Mesothelial cell of epicardium (in vitro differentiated cells): ENCODE data around the gene BMPR1A. TPM values are rescaled to one million over a fixed set of nuclear protein-coding genes. Genes with fewer than 3 reads are reported as not detected.

Source experiments
- DNase-seq, 2 experiments: peaks; one replicate each; pipeline ENCODE4 v3.0.0; 2021; ENCODE audit warnings: low spot score in 2 of 2; ENCODE audit not compliant: unreplicated experiment in 2 of 2
- H3K27ac Mint-ChIP-seq: 2 replicates; pipeline ENCODE4 v1.8.0; 2021; ENCODE audit warnings: mixed read lengths
- H3K27me3 Mint-ChIP-seq: 2 replicates; pipeline ENCODE4 v1.8.0; 2021; ENCODE audit warnings: low read depth, mixed read lengths
- H3K36me3 Mint-ChIP-seq: 2 replicates; pipeline ENCODE4 v1.8.0; 2021; ENCODE audit warnings: mixed read lengths
- H3K4me1 Mint-ChIP-seq: 2 replicates; pipeline ENCODE4 v1.8.0; 2021; ENCODE audit warnings: mixed read lengths
- H3K4me3 Mint-ChIP-seq: 2 replicates; pipeline ENCODE4 v1.8.0; 2021; ENCODE audit warnings: mild to moderate bottlenecking, moderate library complexity, mixed read lengths
- H3K9me3 Mint-ChIP-seq: 2 replicates; pipeline ENCODE4 v1.8.0; 2021; ENCODE audit warnings: mixed read lengths
- total RNA-seq: library from RNA; stranded (reverse); gene quantifications from 3 replicates; pipeline ENCODE4 v1.2.1, GENCODE V29; 2021
- TF ChIP-seq, protein P1 (sequence below): fragments of 200-600 bp; sonication (generic); IDR thresholded peaks from one replicate; pipeline ENCODE4 v1.5.0; 2021; ENCODE audit warnings: antibody characterized with exemption; ENCODE audit not compliant: unreplicated experiment

Gene BMPR1A
- total RNA-seq, result 96.1 to 106 TPM (median 100.0 TPM) in 3 replicates

DNA sequence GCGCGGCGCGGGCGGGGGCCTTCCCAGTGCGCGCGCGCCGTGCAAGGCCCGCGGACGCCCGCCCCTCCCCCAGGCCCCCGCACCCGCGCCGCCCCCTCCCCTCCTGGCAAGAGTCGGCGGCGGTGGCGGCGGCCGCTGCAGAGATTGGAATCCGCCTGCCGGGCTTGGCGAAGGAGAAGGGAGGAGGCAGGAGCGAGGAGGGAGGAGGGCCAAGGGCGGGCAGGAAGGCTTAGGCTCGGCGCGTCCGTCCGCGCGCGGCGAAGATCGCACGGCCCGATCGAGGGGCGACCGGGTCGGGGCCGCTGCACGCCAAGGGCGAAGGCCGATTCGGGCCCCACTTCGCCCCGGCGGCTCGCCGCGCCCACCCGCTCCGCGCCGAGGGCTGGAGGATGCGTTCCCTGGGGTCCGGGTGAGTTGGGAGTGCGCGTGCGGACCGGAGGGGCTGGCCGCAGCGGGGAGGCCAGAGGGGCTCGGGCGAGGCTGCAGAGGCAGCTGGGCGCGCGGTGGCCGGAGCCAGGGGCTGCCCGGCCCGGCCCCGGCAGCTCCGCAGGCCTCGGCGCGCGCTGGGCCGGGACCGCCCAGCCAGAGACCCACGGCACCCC is at the start of gene BMPR1A:
Gene BMPR1A, plus strand, starts transcription at position 109 of the 602 bp plus-strand sequence. CDS start 119,400 bp downstream, outside the sequence.
- Mint-ChIP-seq H3K36me3 (no peaks in the 10 kb centered on the region), H3K4me3 (peak within 1 kb of the TSS; percentile 96), H3K9me3 (no peaks in the 10 kb centered on the region), H3K27ac (peak within 1 kb of the TSS; percentile 99), H3K4me1 (peaks cover 62% of the 10 kb centered on the region), H3K27me3 (no peaks in the 10 kb centered on the region)
- no peak for DNase-seq
- TF ChIP-seq, protein P1, sequence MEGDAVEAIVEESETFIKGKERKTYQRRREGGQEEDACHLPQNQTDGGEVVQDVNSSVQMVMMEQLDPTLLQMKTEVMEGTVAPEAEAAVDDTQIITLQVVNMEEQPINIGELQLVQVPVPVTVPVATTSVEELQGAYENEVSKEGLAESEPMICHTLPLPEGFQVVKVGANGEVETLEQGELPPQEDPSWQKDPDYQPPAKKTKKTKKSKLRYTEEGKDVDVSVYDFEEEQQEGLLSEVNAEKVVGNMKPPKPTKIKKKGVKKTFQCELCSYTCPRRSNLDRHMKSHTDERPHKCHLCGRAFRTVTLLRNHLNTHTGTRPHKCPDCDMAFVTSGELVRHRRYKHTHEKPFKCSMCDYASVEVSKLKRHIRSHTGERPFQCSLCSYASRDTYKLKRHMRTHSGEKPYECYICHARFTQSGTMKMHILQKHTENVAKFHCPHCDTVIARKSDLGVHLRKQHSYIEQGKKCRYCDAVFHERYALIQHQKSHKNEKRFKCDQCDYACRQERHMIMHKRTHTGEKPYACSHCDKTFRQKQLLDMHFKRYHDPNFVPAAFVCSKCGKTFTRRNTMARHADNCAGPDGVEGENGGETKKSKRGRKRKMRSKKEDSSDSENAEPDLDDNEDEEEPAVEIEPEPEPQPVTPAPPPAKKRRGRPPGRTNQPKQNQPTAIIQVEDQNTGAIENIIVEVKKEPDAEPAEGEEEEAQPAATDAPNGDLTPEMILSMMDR, result no peak

DNA sequence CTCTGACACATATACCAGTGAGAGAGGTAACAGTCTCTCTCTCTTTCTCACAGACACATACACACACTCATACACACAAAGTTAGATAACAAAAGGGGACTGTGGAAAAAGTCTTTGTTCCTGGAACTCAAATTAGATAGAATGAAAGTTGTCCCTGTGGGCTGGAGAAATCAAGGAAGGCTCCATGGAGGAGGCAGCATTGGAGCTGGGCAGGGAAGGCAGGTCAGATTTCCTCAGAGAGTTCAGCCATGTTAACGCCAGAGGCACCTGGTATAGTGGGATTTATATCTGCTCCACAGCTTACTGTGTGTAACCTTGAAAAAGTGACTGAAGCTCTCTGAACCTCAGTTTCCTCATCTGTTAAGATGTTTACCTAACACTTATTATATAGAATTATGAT is 49.4 kb upstream of the BMPR1A start:
- H3K27me3 Mint-ChIP-seq, result no peaks in the 10 kb centered on the region
- no peaks in the 10 kb centered on the region for H3K36me3 Mint-ChIP-seq
- H3K4me3 Mint-ChIP-seq, result no peak overlapping the region
- H3K9me3 Mint-ChIP-seq, result no peaks in the 10 kb centered on the region
- DNase-seq, result no peak
- H3K4me1 Mint-ChIP-seq, result peaks cover 11% of the 10 kb centered on the region
- H3K27ac Mint-ChIP-seq, result no peak overlapping the region
- TF ChIP-seq, protein P1, result no peak

GRCh38 chr10:86707505-86707904 is 48.9 kb upstream of the BMPR1A start:
- H3K9me3 Mint-ChIP-seq, result no peaks in the 10 kb centered on the region
- H3K4me3 Mint-ChIP-seq, result no peak overlapping the region
- no peaks in the 10 kb centered on the region for H3K36me3 Mint-ChIP-seq
- no peak for DNase-seq
- H3K4me1 Mint-ChIP-seq, result peaks cover 15% of the 10 kb centered on the region
- H3K27ac Mint-ChIP-seq, result no peak overlapping the region
- TF ChIP-seq, protein P1, result no peak
- H3K27me3 Mint-ChIP-seq, result no peaks in the 10 kb centered on the region

DNA sequence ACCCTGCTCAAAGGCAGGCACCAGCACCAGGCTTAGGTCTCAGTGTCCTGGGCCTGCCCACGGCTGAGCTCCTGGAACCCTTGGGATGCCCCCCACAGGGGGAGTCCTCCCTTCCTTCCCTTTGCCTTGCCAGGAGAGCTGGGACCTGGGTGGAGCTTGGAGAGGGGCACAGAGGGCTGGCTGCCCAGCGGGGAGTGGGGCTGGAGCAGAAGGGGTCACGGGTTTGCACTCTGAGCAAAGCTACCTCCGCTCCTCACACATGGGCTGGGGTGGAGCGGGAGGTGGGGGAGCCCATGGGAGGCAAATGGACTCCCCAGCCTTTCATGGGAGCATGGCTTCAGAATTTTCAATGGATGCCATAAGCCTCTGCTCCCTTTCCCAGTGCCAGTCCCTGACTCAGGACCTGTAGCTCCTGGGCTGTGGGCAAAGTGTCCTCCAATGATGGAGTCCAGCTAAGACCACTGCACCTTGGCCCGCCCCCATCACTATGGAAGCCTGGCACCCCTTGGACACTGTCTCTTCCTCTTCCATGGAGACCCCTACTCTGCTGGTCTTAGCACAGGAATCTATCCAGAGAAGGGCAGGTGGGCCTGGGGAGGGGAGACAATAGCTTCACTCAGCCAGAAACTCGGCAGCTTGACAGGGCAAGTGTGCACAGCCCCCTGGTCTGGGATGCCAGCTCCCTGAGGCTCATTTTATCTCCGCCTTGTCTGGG is 48.2 kb upstream of the BMPR1A start:
- TF ChIP-seq, protein P1, result no peak
- DNase-seq, result no peak
- Mint-ChIP-seq H3K9me3 (no peaks in the 10 kb centered on the region), H3K27me3 (no peaks in the 10 kb centered on the region), H3K4me1 (peaks cover 15% of the 10 kb centered on the region), H3K4me3 (no peak overlapping the region), H3K27ac (no peak overlapping the region), H3K36me3 (no peaks in the 10 kb centered on the region)

DNA sequence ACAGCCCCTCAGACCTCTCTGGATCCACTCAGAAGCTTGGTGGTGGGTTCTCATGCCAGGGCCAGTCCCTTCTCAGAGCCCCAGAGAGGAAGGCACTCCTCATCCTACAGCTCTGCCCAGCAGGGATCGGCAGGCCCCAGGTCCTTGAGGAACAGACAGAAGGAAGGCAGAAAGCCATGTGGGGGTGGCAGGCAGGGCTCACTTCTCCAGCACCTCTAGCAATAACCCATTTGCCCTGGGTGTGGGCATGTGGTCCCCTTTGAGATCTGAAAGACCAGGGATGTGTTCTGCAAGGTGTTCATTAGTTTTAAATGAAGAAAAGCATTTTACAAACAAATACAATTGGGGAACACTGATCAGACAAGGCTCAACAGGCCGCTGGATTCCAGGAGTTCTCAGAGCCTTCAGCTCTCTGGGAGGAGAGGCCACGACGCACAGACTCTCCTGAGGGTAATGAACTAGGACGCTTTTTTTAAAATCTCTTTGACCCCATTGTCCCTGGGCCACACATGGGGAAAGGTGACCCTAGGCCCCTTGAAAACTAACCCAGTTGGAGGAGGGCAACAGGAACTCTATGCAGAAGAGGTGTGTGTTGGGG is 47.5 kb upstream of the BMPR1A start:
- H3K27ac Mint-ChIP-seq, result peak overlapping the region; percentile 83
- H3K36me3 Mint-ChIP-seq, result no peaks in the 10 kb centered on the region
- H3K9me3 Mint-ChIP-seq, result no peaks in the 10 kb centered on the region
- DNase-seq, result no peak
- H3K4me1 Mint-ChIP-seq, result peaks cover 15% of the 10 kb centered on the region
- H3K27me3 Mint-ChIP-seq, result no peaks in the 10 kb centered on the region
- TF ChIP-seq, protein P1, result no peak
- H3K4me3 Mint-ChIP-seq, result no peak overlapping the region
